NCI-H146 treated with DMSO at 0.1 percent for 48 hours (cell line): ENCODE data around the gene AVL9.
"Not testable (repeated sequence)": the region's sequence is repeated elsewhere in the genome, so short reads cannot be mapped to it uniquely, and the experiment has no call there.

ENCODE experiments used
- DNase-seq: peaks from one replicate; lab custom pipeline; 2025; ENCODE audit not compliant: unreplicated experiment; lab: John Stamatoyannopoulos, UW

AVL9 gene

DNA sequence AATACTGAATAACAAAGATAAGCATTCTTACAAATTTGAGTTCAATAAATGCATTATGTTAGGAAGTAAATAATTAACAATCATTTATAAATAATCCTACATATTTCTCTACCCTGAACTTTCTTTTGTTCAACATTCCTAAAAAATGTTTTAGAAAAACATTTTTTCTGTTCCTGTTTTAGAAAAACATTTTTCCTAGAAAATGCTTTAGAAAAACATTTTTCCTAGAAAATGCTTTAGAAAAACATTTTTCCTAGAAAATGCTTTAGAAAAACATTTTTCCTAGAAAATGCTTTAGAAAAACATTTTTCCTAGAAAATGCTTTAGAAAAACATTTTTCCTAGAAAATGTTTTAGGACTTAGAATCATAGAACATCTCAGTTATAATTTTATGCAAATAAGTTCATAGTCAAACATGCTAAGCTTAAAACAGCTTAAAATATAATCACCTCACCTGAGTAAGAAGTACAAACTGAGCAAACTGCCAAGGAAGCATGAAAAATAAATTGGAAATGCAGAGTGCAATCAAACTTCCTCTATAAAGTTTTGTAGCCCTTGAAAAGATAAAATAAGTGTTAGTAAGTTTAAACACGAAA lies 139.6 kb downstream of the AVL9 start:
- not testable (repeated sequence) for DNase-seq

- DNase-seq = not testable (repeated sequence)
Observed at GRCh38 chr7:32636725-32637462, 141.6 kb downstream of the AVL9 start.

- not testable (repeated sequence) for DNase-seq
Observed at GRCh38 chr7:32637611-32638010, 142.3 kb downstream of the AVL9 start.
